Activated T-cell treated with anti-CD3 and anti-CD28 coated beads, Interleukin-2, amount 50 U/mL, for 48 hours (primary cell): ENCODE measurements around the gene HDGFL1.

Experiments used
- DNase-seq, 2 experiments: peaks; one replicate each; pipeline ENCODE4 v3.0.0-alpha.2; 2020

HDGFL1 gene

DNA sequence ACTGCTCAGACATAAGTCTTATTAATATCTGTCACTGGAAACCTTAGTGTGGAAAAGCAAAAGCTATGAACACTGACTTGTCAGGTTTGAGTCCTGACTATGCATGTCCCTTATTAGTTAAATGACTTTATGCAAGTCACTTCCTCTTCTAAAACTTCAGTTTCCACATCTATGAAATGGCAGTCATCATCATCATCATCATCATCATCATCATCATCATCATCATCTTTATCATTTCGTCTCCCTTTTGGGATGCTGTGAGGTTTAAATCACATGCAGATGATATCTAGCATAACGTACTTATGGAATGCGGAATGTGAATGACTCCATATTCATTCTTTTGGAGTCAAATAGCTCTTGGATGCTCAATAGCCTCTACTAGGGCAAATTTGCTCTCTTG lies 24.5 kb downstream of the HDGFL1 start:
- DNase-seq, result no peak

DNA sequence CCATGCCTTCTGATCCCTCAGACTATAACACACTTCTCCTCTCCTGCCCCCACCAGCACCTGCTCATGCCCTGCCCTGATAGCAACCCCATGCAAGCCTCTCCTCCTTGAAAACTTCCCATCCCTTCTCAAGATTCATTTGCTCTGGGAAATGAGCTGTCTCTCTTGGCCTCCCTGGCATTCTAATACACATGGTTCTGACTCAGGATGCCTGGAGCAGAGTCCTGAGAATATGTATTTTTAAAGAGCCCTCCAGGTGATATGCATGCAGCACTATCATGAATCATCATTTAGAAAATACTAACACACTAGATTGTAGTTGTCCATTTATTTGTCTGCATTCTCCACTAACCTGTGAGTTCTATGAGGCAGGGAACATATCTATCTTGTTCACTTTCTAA lies 26.6 kb downstream of the HDGFL1 start:
- DNase-seq, result no peak

DNA sequence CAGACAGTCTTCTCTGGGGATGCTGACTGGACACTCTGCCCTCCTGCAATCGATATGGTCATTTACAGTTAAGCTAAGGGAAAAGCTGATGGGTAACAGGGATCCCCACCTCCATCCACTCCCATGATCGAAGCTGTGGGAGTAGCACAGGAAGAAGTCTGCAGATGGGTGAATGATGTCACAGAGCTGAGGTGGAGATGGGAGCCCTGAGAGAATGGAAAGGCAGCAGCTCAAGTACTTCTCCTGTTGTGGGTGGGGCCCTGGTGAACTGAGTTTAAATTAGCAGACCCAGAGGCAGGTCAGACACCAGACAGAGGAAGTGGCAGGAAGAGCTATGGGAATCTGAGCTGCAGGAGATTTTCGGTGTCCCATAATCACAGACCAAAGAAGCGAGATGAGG lies 29.0 kb downstream of the HDGFL1 start:
- DNase-seq, result no peak

- DNase-seq, result no peak
Observed at GRCh38 chr6:22600059-22600458, 30.7 kb downstream of the HDGFL1 start.

GRCh38 chr6:22601984-22602383 lies 32.6 kb downstream of the HDGFL1 start:
- no peak for DNase-seq

- no peak for DNase-seq
Observed at GRCh38 chr6:22605736-22606135, 36.4 kb downstream of the HDGFL1 start.

DNA sequence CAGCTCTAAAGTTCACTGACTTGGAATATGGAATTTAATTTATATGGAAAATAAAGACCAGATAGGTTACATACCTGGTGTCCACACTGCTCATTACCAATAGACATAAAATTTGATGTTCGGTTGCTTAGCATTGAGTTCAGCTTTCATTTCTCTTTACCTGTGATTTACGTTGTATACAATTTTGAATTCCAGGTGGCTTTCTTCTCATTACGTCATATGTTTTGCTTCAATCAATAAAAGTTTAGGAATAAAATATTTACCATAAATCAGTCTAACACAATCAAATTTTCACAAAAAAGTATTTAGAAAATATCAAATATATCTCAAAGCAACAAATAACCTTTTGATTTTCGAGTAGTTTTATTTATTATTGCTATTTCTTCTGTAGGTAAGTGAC lies 40.8 kb downstream of the HDGFL1 start:
- DNase-seq, result no peak

DNA sequence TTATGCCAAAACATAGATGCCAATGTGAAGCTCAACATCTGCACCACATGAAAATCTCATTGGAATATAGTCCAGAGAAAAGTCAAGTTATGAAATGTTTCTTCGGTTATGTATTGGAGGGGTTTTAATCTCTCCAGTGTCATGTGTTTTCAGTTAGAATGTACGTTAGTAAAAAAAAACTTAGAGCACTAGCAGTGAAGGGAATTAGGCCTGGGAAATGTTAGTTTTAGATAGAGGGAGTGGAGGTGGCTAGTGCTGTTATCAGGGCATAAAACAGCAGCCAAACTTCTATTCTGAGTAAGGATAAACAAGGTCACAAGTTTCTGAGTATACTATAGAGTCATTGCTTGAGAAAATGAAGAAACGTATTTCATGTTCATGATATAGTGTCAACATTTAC lies 42.9 kb downstream of the HDGFL1 start:
- no peak for DNase-seq

- DNase-seq, result no peak
Observed at GRCh38 chr6:22613051-22613450, 43.7 kb downstream of the HDGFL1 start.

GRCh38 chr6:22613695-22614094 lies 44.3 kb downstream of the HDGFL1 start:
- DNase-seq, result no peak

DNA sequence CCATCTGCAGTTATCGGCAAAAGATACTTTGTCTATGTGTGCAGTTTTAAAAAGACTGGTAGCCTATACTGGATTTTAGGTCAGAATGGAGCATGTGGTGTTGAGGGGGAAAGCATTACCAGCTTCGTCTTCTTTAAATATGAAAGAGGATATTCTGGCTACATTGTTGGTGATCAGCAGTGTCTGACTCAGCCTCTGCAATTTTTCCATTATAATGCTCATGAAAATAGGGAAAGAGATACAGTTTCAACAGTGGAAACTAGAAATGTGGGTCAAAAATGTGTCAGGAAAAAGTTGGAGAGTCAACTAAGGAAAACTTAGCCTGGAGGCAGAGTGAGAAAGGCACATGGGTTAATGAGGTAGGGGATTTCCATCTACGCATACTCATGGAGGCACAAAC lies 45.2 kb downstream of the HDGFL1 start:
- DNase-seq, result no peak

DNA sequence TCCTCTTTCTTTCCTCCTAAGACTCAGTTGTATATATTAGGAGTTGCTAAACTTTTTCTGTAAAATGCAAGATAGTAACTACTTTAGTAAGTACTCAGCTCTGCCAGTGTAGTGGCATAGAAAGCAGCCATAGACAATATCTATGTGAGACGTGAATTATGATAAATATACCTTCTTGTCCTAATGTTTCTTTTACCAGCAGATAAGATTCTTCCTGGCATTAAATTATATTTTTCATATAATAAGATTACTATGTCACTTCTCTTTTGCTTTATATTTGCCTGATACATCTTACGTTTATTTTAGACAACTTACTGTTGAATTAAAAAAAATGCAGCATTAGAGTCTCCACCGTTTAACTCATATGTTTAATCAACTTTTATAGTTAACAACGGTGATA lies 51.7 kb downstream of the HDGFL1 start:
- no peak for DNase-seq
